Measurements from ENCODE around the gene BRSK1. TPM values are rescaled to one million over a fixed set of nuclear protein-coding genes. Genes with fewer than 3 reads are reported as not detected.
A peak's percentile ranks its signal among the peaks of the same experiment; 100 is the strongest.

Gene BRSK1
- total RNA-seq, 1 donor from 2014 or later, result 0.55 TPM

DNA sequence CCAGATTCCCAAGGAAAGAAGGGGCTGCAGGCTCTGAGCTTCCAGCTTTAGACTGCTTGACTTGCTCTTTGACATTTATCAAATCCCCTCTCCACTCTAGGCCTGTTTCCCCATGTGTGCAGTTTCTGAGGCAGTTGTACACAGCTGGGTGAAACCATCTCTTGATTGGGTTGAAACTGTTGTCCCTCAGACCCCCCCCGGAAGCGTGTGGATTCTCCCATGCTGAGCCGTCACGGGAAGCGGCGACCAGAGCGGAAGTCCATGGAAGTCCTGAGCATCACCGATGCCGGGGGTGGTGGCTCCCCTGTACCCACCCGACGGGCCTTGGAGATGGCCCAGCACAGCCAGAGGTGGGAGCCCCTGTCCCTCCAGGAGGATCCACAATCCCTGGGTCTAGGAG is 19.7 kb downstream of the BRSK1 start:
- ATAC-seq, result no peak
- DNase-seq (ENCODE audit: low spot score), result no peak

GRCh38 chr19:55304279-55304978 is 20.6 kb downstream of the BRSK1 start:
- peak; percentile 65 for ATAC-seq

DNA sequence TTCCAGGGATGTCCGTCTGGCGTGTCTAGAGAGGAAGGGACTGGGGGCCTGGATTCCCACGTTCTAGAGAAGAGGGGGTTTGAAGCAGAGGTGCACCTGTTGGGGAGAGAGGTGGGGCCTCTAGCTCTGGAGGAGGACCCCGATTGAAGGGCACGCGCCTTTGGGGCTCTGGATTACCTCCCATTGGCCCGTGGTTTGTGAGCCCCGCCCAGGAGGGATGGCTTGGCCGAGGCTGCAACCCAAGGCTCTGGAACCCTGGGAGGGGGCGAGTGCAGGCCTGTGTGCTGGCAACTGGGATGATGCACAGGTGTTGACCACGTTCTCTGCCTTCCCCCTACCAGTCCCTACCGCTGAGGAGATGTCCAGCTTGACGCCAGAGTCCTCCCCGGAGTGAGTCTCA is 21.2 kb downstream of the BRSK1 start:
- no peak for DNase-seq (ENCODE audit: low spot score)

More at GRCh38 chr19:55304279-55304978, 20.6 kb downstream of the BRSK1 start:
- no peak for DNase-seq (ENCODE audit: low spot score)

DNA sequence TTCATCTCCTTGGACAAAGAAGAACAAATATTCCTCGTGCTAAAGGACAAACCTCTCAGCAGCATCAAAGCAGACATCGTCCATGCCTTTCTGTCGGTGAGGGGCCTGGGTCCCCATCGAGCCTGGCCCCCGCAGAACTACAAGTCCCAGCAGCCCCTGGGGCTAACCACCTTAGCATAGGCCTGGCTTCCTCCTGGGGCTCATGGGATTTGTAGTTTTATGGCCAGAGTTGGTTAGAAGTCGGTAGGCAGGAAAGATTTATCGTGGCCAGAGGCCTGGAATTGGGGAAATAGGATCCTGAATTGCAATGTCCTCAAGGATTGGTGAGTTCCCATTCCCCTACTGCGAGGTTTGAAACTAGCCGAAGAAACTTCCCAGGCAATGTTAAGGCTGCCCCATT is 21.7 kb downstream of the BRSK1 start:
- ATAC-seq, result peak; percentile 73

More for the DNA sequence above, 21.2 kb downstream of the BRSK1 start:
- ATAC-seq, result no peak

DNA sequence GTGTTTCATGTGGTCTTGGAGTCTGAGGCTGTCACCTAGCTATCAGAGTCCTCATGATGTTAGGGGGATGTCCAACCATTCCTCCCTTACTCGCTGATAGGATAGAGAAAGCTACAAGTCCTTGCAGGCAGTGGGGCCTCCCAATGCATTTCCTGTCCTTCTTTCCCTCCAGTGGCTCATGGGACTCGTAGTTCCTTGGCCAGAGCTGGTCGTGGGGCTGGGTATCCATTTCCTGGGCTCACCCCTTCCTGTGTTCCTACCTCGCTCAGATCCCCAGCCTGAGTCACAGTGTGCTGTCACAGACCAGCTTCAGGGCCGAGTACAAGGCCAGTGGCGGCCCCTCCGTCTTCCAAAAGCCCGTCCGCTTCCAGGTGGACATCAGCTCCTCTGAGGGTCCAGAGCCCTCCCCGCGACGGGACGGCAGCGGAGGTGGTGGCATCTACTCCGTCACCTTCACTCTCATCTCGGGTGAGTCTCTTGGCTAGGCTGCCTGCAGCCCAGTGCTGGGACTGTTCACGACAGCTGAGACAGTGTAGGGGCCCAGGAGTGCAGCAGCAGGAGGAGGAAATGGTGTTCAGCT is 22.3 kb downstream of the BRSK1 start:
- DNase-seq (ENCODE audit: low spot score) (no peak), ATAC-seq (no peak)

More for the DNA sequence above, 21.7 kb downstream of the BRSK1 start:
- no peak for DNase-seq (ENCODE audit: low spot score)

DNA sequence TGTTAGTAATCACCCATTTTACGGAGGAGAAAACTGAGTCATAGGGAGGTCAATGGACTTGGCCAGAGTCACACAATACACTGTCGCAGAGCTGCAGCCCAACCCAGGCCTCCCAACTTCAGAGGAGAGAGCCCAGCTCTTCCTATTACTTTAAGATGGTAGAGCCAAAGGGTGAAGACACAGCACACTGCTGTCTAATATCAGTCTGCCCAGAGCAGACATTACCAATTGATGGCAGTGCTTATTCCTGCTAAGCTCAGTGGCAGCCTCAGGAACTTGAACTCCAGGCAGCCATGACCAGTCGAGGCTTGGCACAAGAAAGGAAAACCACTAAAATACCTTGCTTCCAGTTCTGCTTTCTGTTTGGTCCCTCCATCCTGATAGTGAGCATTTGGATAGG is 22.9 kb downstream of the BRSK1 start:
- DNase-seq (ENCODE audit: low spot score), result no peak
- no peak for ATAC-seq

DNA sequence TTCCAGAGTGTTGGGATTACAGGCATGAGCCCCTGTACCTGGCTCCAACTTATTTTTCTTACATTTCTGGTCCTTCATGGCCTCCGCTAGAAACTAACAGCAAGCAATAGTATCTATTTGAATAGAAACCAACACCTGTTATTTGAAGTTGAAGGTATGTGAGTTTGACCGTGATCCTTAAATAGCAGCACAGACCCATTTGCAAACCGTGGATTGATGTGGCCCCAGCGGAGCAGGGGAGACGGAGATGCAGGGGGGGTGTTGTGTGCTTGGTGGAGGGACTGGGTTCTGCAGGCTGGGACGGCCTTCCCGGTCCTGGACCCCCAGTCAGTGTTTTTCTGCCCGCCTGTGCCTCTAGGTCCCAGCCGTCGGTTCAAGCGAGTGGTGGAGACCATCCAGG is 24.5 kb downstream of the BRSK1 start:
- DNase-seq (ENCODE audit: low spot score) (no peak), ATAC-seq (no peak)

DNA sequence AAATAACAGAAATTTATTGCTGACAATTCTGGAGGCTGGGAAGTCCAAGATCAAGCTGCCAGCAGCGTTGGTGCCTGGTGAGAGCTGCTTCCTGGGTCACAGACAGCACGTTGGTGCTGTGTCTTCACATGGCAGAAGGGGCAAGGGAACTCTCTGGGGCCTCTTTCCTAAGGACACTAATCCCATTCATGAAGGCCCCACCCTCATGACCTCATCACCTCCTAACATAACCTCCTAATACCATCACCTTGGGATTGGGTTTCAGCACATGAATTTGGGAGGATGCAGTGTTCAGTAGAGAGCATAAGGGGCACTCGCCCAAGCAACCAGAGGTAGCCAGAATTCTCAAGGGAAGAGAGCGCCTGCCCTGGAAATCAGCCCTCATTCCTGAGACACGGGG is 25.7 kb downstream of the BRSK1 start:
- ATAC-seq, result no peak

GRCh38 chr19:55310498-55310897 is 26.7 kb downstream of the BRSK1 start:
- ATAC-seq, result no peak
- no peak for DNase-seq (ENCODE audit: low spot score)

More for the DNA sequence above, 25.7 kb downstream of the BRSK1 start:
- no peak for DNase-seq (ENCODE audit: low spot score)

GRCh38 chr19:55311397-55311796 is 27.6 kb downstream of the BRSK1 start:
- DNase-seq (ENCODE audit: low spot score), result no peak
- no peak for ATAC-seq

DNA sequence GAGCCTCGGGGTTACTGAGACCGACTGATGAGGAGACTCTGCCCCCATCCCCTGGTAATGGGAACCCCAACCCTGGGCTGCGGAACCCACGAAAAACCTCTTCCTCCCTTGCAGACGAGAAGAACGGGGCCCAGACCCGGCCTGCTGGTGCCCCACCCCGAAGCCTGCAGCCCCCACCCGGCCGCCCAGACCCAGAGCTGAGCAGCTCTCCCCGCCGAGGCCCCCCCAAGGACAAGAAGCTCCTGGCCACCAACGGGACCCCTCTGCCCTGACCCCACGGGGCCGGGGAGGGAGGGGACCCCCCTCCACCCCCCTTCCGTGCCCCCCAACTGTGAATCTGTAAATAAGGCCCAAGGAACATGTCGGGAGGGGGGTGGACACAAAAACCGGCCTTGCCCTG is 28.0 kb downstream of the BRSK1 start:
- no peak for DNase-seq (ENCODE audit: low spot score)

GRCh38 chr19:55312621-55313512 is 29.1 kb downstream of the BRSK1 start:
- ATAC-seq, result no peak
- no peak for DNase-seq (ENCODE audit: low spot score)

More for the DNA sequence above, 28.0 kb downstream of the BRSK1 start:
- ATAC-seq, result no peak

GRCh38 chr19:55314396-55314795 is 30.6 kb downstream of the BRSK1 start:
- DNase-seq (ENCODE audit: low spot score) (no peak), ATAC-seq (no peak)

DNA sequence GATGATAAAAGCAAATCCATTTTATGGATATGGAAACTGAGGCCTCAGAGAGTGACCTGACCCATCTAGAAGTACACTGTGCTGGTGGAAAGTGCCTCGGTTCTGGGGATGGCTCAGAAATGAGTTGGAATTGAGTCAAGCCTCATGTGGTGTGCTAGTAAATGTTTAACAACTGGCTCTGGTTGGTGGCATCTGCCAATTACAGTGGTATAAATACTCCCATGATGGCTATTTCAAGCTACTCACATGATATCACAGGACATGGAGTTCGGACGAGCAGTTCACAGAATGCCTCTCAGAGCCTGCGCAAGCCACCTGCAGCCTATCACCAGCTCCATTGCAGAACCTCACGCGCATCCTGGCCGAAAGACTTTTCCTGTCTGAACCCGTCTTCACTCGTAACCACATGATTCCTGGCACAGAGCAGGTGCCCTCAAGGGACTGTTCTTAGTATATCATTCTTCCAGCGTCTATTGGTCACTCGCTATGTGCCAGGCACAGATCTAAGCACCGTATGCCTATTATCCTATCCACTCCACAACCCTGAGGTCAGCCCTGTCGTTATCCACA is 32.2 kb downstream of the BRSK1 start:
- ATAC-seq (no peak), DNase-seq (ENCODE audit: low spot score) (no peak)

DNA sequence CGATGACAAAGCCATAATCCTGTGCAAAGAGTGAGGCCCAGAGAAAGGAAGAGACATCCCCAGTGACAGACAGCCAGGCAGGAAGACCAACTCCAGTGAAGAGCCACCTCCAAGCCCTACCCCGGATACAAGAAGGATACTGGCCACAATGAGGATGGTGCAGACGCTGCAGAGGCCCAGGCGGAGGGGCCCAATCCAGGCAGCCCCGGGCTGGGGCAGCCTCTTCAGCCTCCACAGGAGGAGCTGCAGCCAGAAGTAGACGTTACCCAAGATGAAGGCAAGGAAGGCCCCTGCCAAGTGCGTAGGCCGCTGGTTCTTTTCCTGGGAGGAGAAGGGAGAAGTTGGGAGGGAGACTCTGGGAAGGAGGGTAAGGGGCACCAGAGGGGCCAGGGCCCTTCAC is 32.8 kb downstream of the BRSK1 start:
- no peak for DNase-seq (ENCODE audit: low spot score)
- ATAC-seq, result no peak

DNA sequence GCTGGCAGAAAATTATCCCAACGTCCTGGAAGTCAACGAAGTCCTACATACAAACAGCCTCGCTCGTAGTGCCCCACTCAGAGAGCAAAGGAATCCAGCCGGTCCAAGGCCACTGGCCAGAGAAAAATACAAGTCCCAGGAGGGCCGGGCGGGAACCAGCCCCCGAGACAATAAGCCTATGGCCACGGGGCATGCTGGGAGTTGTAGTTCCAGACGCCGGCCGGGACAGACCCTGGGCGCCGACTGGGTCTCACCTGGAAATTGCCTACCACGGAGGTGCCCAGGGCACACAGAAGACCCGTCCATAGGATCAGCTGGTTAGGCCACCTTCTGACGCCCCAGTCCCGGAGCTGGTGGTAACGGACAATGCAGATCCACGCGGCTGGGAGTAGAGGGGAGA is 36.0 kb downstream of the BRSK1 start:
- DNase-seq (ENCODE audit: low spot score), result no peak
- ATAC-seq, result no peak

GRCh38 chr19:55320844-55321419 is 37.1 kb downstream of the BRSK1 start:
- ATAC-seq, result no peak

DNA sequence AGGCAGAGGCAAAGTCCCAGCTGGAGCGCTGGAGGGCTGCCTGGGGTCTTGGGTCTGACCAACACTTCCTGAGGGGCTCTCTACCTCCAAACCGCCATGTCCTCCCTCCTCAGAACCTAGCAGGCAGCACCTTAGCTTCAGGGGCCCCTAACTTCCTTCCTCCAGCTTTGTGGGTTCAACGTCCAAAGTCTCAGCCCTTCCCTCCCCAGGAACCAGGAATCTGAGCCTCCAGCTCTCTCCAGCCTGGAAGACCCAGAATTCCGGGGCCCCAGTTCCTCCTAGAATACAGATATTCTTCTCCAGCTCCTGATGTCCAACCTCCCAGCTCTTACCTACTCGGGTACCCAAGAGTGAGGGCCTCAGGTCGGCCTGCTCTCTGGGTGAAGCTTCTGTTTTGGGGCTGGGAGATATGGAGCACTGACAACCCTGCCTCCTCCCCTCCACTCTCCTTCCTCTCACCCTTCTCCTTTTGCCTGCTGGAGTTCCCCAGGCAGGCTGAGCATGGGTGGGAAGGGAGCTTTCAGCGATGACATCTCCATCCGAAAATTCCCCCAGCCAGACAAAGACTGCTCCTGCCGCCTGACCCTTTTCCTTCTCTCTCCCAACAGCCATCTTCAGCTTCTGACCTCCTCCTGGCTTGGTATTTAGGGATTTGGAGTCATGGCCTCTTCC is 37.8 kb downstream of the BRSK1 start:
- DNase-seq (ENCODE audit: low spot score) (no peak), ATAC-seq (no peak)

More at GRCh38 chr19:55320844-55321419, 37.1 kb downstream of the BRSK1 start:
- DNase-seq (ENCODE audit: low spot score), result no peak

DNA sequence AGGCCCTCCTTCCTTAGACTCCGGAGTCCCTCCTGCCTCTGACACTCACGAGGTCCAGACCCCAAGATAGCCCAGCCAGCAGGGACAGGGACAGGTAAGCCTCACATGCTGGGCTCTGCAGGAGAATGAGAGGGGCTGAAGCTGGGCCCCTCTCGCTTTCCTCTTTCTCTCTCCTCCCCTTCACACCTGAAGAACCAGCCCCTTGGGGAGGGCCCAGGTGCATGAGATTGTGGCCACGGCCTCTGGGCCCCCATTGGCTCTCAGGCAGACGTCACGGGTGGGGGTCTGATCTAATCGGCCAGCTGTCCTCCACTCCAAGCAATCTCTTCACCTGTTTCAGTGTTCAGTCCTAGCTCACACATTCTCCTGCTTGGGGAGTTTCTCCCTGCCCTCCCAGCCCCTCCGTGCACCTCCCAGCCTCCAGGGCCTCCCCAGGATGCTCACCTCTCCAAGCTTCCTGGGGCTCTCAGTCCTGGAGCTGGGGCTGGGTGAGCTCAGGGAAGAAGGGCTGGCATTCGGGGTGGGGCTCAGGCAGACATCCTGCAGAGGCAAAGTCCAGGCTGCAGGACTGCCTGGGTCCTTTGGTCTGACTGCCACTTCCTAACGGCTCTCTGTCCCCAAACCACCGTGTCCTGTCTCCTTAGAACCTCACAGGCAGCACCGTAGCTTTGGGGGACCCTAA is 38.5 kb downstream of the BRSK1 start:
- no peak for DNase-seq (ENCODE audit: low spot score)
- no peak for ATAC-seq

- DNase-seq (ENCODE audit: low spot score), result no peak
- no peak for ATAC-seq
Observed at GRCh38 chr19:55324662-55325061, 40.9 kb downstream of the BRSK1 start.
